NCI-H460 (cell line): ENCODE data around the gene MTNR1A. TPM values are rescaled to one million over a fixed set of nuclear protein-coding genes. Genes with fewer than 3 reads are reported as not detected.

Experiments
- DNase-seq: peaks from one replicate; pipeline ENCODE4 v3.0.0-alpha.2; 2016; ENCODE audit warnings: low read depth; ENCODE audit errors: extremely low read depth
- small RNA-seq, 2 experiments: library from RNA; depleted of rRNA; stranded (forward); fragments of <200 nt; gene quantifications; one replicate each; pipeline ENCODE3, GENCODE V24; 2014
- total RNA-seq: library from RNA; depleted of rRNA; stranded (reverse); fragments of >200 nt; shearing (Covaris generic); gene quantifications from 2 replicates; pipeline ENCODE4 v1.2.3, GENCODE V29; 2014; rRNA removed

Gene MTNR1A
- total RNA-seq, 1 experiment from 2014 or later = not detected

DNA sequence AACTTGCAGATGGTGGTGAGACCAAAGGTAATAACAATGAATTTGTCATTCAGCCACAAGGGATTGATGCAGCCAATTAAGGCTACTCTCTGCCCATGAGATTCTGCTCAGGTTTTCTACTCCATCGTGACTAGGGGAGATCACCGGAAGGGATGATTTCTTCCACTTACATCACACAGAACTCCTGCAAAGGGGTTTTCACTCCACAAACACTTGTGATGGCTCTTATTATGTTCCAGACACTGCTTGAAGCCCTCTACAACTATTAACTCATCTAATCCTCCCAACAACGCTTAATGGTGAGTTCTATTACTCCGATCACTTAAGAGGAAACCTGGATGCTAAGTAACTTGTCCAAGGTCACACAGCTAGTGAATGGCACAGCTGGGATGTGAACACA, 55.9 kb downstream of the MTNR1A start:
- no peak for DNase-seq

DNA sequence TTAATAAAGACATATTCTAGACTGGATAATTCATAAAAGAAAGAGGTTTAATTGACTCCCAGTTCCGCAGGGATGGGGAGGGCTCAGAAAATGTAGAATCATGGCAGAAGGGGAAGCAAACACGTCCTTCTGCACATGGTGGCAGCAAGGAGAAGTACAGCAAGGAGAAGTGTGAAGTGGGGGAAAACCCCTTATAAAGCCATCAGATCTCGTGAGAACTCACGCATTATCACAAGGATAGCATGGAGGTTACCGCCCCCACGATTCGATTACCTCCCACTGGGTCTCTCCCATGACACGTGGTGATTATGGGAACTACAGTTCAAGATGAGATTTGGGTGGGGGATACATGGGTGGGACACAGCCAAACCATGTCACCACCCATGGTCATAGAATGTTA, 58.3 kb downstream of the MTNR1A start:
- DNase-seq = no peak

DNA sequence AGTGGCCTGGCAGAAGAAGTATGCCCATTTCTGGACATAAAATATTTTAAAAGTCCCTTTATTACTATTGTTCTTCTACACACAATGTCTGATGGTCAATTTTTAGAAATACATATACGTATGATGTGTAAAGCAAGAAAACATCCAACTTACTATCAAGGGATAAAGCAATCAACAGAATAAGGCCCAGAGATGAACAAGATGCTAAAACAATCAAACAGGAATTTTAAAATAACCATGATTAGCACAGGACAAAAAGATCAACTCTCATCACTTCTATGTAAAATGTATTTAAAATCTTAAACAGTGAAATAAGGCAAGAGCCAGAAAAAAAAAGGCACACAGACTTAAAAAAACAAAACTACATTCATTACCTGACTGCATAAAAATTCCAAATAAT, 60.9 kb downstream of the MTNR1A start:
- no peak for DNase-seq

DNA sequence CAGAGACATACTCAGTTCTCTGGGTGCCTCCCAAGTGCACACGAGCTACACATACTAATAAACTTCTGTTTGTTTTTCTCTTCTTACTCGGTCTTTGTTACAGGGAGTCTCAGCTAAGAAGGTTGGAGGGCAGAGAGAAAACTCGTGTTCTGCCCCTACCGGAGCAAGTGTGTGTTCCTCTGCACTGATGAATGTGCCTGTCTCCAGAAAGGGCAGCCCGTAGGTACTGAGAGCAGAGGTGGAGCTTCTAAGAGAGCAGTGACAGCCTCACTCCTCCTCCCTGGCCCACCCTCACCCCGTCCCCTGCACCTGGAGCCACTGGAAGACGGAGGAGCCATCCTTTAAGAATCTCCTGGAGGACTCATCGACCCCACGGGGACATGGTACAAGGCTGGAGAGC, 67.6 kb downstream of the MTNR1A start:
- no peak for DNase-seq

DNA sequence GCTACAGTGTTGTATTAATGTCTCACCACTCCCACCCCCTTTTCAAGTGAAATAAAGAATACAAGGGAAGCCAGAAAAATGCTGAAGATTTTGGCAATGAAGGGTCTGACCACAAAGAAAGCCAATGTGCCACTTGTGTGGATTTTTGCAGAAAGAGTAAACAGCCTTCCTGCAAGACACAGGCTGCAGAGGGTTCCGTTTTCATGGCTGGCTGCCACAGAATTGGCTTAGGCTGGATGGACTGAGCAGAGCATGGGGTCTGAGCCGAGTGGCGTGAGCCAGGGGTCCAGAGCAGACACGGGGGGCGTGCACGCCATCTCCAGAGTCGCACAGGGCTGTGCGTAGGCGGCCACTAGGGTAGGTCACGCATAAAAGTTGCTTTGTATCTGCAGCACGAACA, 69.2 kb downstream of the MTNR1A start:
- DNase-seq = no peak

DNA sequence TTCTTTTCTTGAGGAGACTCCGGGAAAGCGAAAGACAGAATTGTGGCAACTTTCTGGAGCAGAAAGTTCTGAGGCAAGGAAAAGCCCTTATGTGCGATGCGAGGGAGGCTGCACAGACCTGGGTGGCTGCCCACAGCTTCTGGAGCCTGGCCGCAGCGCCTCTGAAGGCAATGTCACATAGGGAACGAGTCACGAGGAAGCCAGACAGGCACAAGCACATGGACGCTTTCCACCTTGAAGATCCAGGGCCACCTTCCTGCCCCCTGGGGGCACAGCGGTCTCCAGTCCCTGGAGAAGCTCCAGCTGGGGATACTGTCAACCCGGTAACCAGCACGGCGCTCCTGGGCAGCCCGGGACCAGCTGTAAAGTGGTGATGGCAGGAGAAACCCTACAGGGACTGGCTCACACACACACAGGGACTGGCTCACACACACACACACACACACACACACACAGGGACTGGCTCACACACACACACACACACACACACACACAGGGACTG, 69.8 kb downstream of the MTNR1A start:
- no peak for DNase-seq

DNA sequence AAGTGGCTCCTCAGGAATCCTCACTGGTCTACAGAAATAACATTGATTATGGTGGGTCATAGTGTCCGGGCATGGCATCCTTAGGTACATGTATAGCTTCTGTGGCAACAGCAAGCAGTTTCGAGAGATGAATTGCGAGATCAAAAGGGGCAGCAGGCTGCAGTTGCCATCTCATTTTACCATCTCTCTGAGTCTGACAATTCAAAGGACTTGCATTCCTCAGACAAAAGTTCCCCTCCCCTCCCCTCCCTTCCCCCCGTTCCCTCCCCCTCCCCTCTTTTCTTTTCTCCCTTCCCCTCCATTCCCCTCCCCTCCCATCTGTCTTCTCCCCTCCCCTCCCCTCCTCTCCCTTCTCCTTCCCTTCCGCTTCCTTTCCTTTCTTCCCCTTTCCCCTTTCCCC, 70.2 kb downstream of the MTNR1A start:
- DNase-seq = no peak

DNA sequence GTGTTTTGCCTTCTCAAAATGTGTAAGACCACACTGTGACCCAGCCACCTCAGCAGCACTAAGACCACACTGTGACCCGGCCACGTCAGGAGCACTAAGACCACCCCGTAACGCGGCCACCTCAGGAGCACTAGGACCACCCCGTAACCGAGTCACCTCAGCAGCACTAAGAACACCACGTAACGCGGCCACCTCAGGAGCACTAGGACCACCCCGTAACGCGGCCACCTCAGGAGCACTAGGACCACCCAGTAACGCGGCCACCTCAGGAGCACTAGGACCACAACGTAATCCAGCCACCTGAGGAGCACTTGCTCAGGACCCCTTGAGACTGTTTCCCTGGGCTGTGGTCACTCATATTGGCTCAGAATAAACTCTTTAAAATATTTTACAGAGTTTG, 71.7 kb downstream of the MTNR1A start:
- no peak for DNase-seq

Small RNA genes within 50 kb of the gene (small RNA-seq; reads per million reads assigned to genes)
- 0 reads per million in 2 experiments for gene RNU6-1055P

Other genes with a start within 250 kb of the MTNR1A start
- gene FAT1, start 168.3 kb upstream of the MTNR1A start, total RNA-seq = 83.1 and 87.5 TPM in 2 replicates